HG02870 (cell line): Measurements from ENCODE around the gene FAM186B.
"Not testable (repeated sequence)": the region's sequence is repeated elsewhere in the genome, so short reads cannot be mapped to it uniquely, and the experiment has no call there.

Experiments
- ATAC-seq: cut with Tn5 transposase; IDR thresholded peaks from one replicate; pipeline ENCODE4 v1.9.1; 2021; ENCODE audit warnings: mild to moderate bottlenecking, moderate library complexity; ENCODE audit not compliant: unreplicated experiment

FAM186B gene

GRCh38 chr12:49635036-49635435 is 29.6 kb upstream of the FAM186B start:
- ATAC-seq, result no peak

- ATAC-seq, result no peak
Measured at GRCh38 chr12:49633703-49634345, 28.4 kb upstream of the FAM186B start.

GRCh38 chr12:49632986-49633702 is 27.7 kb upstream of the FAM186B start:
- no peak for ATAC-seq

GRCh38 chr12:49632401-49632800 is 27.0 kb upstream of the FAM186B start:
- ATAC-seq, result no peak

GRCh38 chr12:49631336-49631907 is 26.0 kb upstream of the FAM186B start:
- no peak for ATAC-seq

GRCh38 chr12:49627752-49628360 is 22.4 kb upstream of the FAM186B start:
- ATAC-seq, result no peak

GRCh38 chr12:49626836-49627235 is 21.4 kb upstream of the FAM186B start:
- ATAC-seq, result no peak

GRCh38 chr12:49626169-49626835 is 20.9 kb upstream of the FAM186B start:
- ATAC-seq, result no peak

- no peak for ATAC-seq
Measured at GRCh38 chr12:49624921-49625577, 19.6 kb upstream of the FAM186B start.

- ATAC-seq, result peak; percentile 49
Measured at GRCh38 chr12:49623142-49623904, 17.9 kb upstream of the FAM186B start, which contains the start of gene PRPF40B. PRPF40B (plus strand) TSS chr12:49623561; CDS start chr12:49623591, 30 bp downstream.

GRCh38 chr12:49622501-49623141 is 17.2 kb upstream of the FAM186B start:
- ATAC-seq, result peak; percentile 35

- ATAC-seq, result no peak
Measured at GRCh38 chr12:49621651-49622500, 16.4 kb upstream of the FAM186B start.

GRCh38 chr12:49619286-49619685 is 13.8 kb upstream of the FAM186B start:
- ATAC-seq, result no peak

- no peak for ATAC-seq
Measured at GRCh38 chr12:49618576-49618975, 13.1 kb upstream of the FAM186B start.

- no peak for ATAC-seq
Measured at GRCh38 chr12:49616533-49617219, 11.2 kb upstream of the FAM186B start.

GRCh38 chr12:49615725-49616124 is 10.3 kb upstream of the FAM186B start:
- ATAC-seq, result no peak

GRCh38 chr12:49612210-49612609 is 6.8 kb upstream of the FAM186B start:
- no peak for ATAC-seq

GRCh38 chr12:49610785-49611184 is 5.3 kb upstream of the FAM186B start:
- ATAC-seq, result not testable (repeated sequence)
